Type B pancreatic cell (in vitro differentiated cells): ENCODE results near the gene FLRT1. TPM values are rescaled to one million over a fixed set of nuclear protein-coding genes. Genes with fewer than 3 reads are reported as not detected.
"Not testable (repeated sequence)": the region's sequence is repeated elsewhere in the genome, so short reads cannot be mapped to it uniquely, and the experiment has no call there.

Experiments used
- DNase-seq: peaks from one replicate; pipeline ENCODE4 v3.0.0; 2021; ENCODE audit warnings: mixed read lengths; ENCODE audit not compliant: unreplicated experiment; ENCODE audit errors: extremely low spot score
- H3K27ac Mint-ChIP-seq: 2 replicates; pipeline ENCODE4 v1.8.0; 2021; ENCODE audit warnings: mild to moderate bottlenecking, mixed read lengths
- H3K27me3 Mint-ChIP-seq: 2 replicates; pipeline ENCODE4 v1.8.0; 2021; ENCODE audit warnings: mixed read lengths
- H3K36me3 Mint-ChIP-seq: 2 replicates; pipeline ENCODE4 v1.8.0; 2021; ENCODE audit warnings: mixed read lengths
- H3K4me1 Mint-ChIP-seq: one replicate; pipeline ENCODE4 v1.8.0; 2021; ENCODE audit warnings: mixed read lengths; ENCODE audit not compliant: unreplicated experiment
- H3K4me3 Mint-ChIP-seq: 2 replicates; pipeline ENCODE4 v1.8.0; 2021; ENCODE audit warnings: mild to moderate bottlenecking, mixed read lengths
- H3K9me3 Mint-ChIP-seq: 2 replicates; pipeline ENCODE4 v1.8.0; 2021; ENCODE audit warnings: mixed read lengths
- CTCF ChIP-seq: fragments of 200-600 bp; sonication (generic); conservative IDR thresholded peaks from 2 replicates; pipeline ENCODE4 v1.5.0; 2021; ENCODE audit warnings: antibody characterized with exemption, mild to moderate bottlenecking
- total RNA-seq: library from RNA; stranded (reverse); gene quantifications from 2 replicates; pipeline ENCODE4 v1.2.1, GENCODE V29; 2021; ENCODE audit warnings: low replicate concordance

The FLRT1 gene
- total RNA-seq, 1 donor from 2014 or later: 3.0 TPM

GRCh38 chr11:64045700-64046099 is 10.0 kb downstream of the FLRT1 start:
- Mint-ChIP-seq H3K27me3 (peaks cover 1% of the 10 kb centered on the region), H3K36me3 (no peaks in the 10 kb centered on the region), H3K4me3 (no peak overlapping the region), H3K27ac (no peak overlapping the region), H3K9me3 (no peaks in the 10 kb centered on the region), H3K4me1 (peaks cover 16% of the 10 kb centered on the region)
- TF ChIP-seq CTCF: no peak
- DNase-seq: no peak

GRCh38 chr11:64047373-64047772 is 11.6 kb downstream of the FLRT1 start:
- H3K27ac Mint-ChIP-seq, H3K36me3 Mint-ChIP-seq, H3K4me3 Mint-ChIP-seq, DNase-seq, H3K9me3 Mint-ChIP-seq, H3K27me3 Mint-ChIP-seq: not testable (repeated sequence)
- H3K4me1 Mint-ChIP-seq: peaks cover 11% of the 10 kb centered on the region

GRCh38 chr11:64048042-64048854 is 12.5 kb downstream of the FLRT1 start:
- H3K9me3 Mint-ChIP-seq: no peaks in the 10 kb centered on the region
- no peaks in the 10 kb centered on the region for H3K36me3 Mint-ChIP-seq
- H3K4me1 Mint-ChIP-seq: peaks cover 11% of the 10 kb centered on the region
- DNase-seq: no peak
- no peak overlapping the region for H3K27ac Mint-ChIP-seq
- H3K4me3 Mint-ChIP-seq: no peak overlapping the region
- no peaks in the 10 kb centered on the region for H3K27me3 Mint-ChIP-seq
- no peak for TF ChIP-seq CTCF

- no peak overlapping the region for H3K27ac Mint-ChIP-seq
- no peaks in the 10 kb centered on the region for H3K36me3 Mint-ChIP-seq
- peaks cover under 1% of the 10 kb centered on the region for H3K27me3 Mint-ChIP-seq
- H3K4me1 Mint-ChIP-seq: peaks cover 19% of the 10 kb centered on the region
- no peak for TF ChIP-seq CTCF
- no peak for DNase-seq
- H3K9me3 Mint-ChIP-seq: no peaks in the 10 kb centered on the region
- no peak overlapping the region for H3K4me3 Mint-ChIP-seq
These were observed 13.8 kb downstream of the FLRT1 start for GRCh38 chr11:64049509-64049908.

- no peak for TF ChIP-seq CTCF
- no peak for DNase-seq
- no peaks in the 10 kb centered on the region for H3K36me3 Mint-ChIP-seq
- H3K4me1 Mint-ChIP-seq: peaks cover 17% of the 10 kb centered on the region
- H3K27ac Mint-ChIP-seq: no peak overlapping the region
- peaks cover 7% of the 10 kb centered on the region for H3K27me3 Mint-ChIP-seq
- H3K4me3 Mint-ChIP-seq: no peak overlapping the region
- no peaks in the 10 kb centered on the region for H3K9me3 Mint-ChIP-seq
These were observed 15.6 kb downstream of the FLRT1 start for GRCh38 chr11:64051297-64051696.

GRCh38 chr11:64052436-64052835 is 16.7 kb downstream of the FLRT1 start:
- peaks cover 7% of the 10 kb centered on the region for H3K27me3 Mint-ChIP-seq
- no peak overlapping the region for H3K27ac Mint-ChIP-seq
- H3K36me3 Mint-ChIP-seq: no peaks in the 10 kb centered on the region
- H3K4me3 Mint-ChIP-seq: no peak overlapping the region
- TF ChIP-seq CTCF: no peak
- no peak for DNase-seq
- H3K4me1 Mint-ChIP-seq: peaks cover 17% of the 10 kb centered on the region
- H3K9me3 Mint-ChIP-seq: no peaks in the 10 kb centered on the region
